Left forelimb (tissue), 1 donor: ENCODE results near the gene MAPK9.

ENCODE experiments used
- DNase-seq: peaks from one replicate; pipeline ENCODE4 v3.0.0-alpha.2; 2018; ENCODE audit warnings: low spot score

Gene MAPK9

GRCh38 chr5:180205916-180206315 lies 86.0 kb downstream of the MAPK9 start:
- DNase-seq, result no peak

GRCh38 chr5:180204276-180204819 lies 87.5 kb downstream of the MAPK9 start:
- DNase-seq, result no peak

GRCh38 chr5:180202939-180203573 lies 88.8 kb downstream of the MAPK9 start:
- no peak for DNase-seq

DNA sequence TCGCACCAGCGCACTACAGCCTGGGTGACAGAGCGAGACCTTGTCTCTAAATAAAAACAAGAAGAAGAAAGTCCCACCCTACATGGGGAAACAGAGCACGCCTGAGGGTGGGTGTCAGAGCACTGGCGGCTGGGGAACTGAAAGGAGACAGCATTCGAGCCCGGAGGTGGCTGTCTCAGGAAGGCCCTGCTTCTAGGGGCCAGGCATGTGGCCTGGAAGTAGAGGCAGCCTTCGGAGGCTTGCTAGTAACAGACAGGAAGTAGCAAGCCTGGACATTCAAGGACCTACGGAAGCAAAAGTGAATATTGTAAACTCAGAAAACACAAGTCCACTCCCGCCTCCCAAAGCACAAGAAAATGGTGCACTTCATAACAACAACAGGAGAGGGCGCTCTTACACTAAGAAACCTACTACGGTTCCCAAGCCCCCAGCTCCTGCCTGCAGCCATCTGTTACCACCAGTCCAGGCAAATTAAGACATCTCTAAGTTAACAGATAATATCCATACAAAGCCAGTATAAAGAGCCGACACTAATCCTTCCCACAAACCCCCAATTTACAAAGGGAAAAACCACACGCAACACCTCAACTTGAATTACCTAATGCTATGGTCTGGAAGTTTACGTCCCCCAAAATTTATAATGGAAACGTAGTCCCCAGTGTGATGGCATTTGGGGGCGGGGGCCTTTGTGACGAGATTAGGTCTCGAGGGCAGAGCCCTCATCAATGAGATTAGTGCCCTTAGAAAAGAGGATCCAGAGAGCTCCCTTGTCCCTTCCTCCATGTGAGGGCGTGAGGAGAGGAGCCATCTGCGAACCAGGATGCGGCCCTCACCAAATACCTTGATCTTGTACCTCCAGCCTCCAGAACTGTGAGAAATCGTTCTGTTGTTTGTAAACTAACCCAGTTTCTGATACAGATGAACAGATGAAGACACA lies 90.6 kb downstream of the MAPK9 start:
- DNase-seq, result no peak

- no peak for DNase-seq
Observed at GRCh38 chr5:180199390-180199789, 92.5 kb downstream of the MAPK9 start.

- DNase-seq, result no peak
Observed at GRCh38 chr5:180198208-180198607, 93.7 kb downstream of the MAPK9 start.

DNA sequence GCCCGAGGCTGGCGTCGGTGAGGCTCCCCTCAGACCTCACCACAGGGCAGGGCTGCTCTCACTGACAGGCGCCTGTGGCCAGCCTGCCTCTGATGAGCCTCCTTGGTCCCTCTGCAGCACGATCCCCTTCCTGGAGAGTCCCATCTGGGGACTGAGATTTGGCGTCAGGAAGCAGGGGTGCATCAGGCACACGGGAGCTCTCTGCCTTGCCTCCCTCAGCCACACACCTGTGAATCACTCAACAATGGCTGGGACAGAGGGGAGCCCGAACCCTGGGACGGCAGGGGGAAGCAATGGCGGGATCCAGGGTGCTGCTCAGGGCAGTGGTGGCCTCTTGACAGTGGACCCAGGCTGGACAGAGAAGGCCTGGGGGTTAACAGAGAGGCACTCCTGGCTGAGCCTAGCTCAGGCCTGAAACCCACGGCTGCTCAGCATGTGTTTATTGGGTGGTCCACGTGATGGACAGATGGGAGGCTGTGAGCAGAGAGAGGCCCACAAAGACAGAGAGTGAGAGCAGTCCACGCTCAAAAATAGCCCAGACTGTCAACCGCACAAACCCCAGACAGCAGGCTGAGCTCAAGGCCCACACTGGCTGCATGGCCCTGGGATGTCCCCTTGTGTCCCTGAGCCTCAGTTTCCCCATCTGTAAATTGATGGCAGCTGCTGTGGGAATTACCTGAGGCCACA lies 94.7 kb downstream of the MAPK9 start:
- DNase-seq, result no peak

DNA sequence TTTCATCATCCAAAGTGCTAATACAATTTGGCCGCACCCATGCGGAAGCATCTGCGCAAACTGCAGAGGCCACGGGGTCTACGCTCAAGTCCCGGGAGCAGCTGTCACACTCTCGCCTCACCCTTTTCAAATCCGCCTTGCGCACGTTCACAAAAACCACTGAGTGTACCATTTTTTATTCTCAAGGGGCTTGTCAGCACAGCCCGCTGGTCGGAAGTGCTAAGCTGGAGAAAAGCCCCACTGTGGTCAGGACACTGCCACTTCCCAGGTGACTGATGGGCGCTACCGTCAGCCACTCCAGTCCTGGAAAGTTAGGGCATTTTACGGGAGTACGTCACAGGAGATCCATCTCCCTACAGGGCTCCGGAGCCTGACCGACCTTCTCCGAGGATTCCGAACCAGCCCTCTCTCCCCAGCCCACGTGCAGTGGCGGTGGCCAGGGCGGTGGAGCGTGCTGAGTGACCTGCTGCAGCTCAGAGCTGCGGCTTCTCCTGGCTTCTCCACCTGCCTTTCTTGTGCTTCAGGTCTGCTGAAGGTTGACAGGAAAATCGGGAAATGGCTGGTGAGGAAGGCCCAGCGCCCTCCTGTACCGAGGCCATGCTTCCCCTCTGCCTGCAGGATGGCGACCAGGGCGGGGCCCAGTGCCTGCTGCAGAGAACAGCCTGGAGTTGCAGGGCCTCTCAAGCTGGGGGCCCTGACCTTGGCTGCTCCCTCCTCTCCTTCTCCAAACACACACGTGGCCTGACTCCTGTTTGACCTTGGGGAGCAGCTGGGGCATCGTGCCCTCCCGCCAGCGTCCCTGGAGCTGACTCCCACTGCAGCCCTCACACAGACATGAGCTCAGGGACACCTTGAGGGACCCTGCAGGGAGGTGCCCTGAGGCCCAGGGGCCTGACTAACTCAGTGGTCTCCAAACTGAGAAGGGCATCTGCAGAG lies 97.2 kb downstream of the MAPK9 start:
- no peak for DNase-seq

DNA sequence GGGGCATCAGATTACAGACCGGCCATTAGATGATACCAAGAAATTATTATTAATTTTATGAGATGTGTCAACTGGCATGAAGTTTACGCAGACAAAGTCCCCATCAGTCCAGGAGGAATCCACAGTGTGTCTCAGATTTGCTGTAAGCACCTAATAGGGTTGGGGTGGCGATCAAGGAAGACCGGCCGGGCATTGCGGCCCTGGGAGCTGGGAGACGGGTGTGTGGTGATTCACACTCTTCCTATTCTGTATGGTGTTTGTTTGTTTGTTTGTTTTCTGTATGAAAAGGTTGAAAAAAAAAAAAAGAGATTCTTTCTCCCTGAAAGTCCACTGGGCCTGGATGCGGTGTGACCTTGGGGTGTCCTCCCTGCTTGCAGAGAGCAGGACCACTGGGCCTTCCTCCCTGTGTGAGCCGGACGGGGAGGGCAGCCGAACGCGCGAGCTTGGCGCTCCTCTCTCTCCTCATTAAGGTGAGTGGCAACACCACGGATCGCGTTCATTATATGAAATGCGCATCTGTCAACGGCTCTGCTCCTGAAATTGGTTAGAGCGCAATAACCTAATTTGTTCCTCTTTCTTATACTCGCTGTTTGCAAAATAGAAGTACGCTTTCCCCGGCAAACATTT lies 98.0 kb downstream of the MAPK9 start:
- DNase-seq, result no peak

DNA sequence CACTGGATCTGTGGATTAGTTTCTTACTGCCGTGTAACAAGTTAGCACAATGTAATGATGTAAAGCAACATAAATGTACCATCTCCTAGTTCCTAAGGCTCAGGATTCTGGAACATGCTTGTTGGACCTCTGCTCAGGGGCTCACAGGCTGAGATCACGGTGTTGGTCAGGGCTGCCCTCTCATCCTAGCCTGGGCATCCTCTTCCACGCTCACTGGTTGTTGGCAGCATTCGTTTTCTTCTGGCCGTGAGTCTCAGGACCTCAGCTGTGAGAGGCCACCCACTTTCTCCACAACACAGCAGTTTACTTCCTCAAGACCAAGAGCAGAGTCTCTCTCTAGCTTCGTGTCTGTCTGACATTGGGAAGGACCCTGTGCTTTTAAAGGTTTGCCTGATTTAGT lies 100.2 kb downstream of the MAPK9 start:
- no peak for DNase-seq

- DNase-seq, result no peak
Observed at GRCh38 chr5:180187767-180188166, 104.1 kb downstream of the MAPK9 start.
